ENCODE measurements around the gene NKD1.

NKD1 gene

GRCh38 chr16:50685462-50686063 is 137.4 kb downstream of the NKD1 start:
- no peaks in the 10 kb centered on the region for H3K36me3 ChIP-seq
- no peaks in the 10 kb centered on the region for H3K9me3 ChIP-seq
- H3K4me1 ChIP-seq, result no peaks in the 10 kb centered on the region
- H3K4me3 ChIP-seq (ENCODE audit: low read depth, low read length), result no peak overlapping the region
- TF ChIP-seq, protein P1, sequence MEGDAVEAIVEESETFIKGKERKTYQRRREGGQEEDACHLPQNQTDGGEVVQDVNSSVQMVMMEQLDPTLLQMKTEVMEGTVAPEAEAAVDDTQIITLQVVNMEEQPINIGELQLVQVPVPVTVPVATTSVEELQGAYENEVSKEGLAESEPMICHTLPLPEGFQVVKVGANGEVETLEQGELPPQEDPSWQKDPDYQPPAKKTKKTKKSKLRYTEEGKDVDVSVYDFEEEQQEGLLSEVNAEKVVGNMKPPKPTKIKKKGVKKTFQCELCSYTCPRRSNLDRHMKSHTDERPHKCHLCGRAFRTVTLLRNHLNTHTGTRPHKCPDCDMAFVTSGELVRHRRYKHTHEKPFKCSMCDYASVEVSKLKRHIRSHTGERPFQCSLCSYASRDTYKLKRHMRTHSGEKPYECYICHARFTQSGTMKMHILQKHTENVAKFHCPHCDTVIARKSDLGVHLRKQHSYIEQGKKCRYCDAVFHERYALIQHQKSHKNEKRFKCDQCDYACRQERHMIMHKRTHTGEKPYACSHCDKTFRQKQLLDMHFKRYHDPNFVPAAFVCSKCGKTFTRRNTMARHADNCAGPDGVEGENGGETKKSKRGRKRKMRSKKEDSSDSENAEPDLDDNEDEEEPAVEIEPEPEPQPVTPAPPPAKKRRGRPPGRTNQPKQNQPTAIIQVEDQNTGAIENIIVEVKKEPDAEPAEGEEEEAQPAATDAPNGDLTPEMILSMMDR (IDR thresholded peaks at IDR 0.05; ENCODE audit: low read depth, low read length), result no peak
- DNase-seq, result no peak
- H3K27me3 ChIP-seq, result no peaks in the 10 kb centered on the region

- H3K36me3 ChIP-seq, result no peaks in the 10 kb centered on the region
- H3K9me3 ChIP-seq, result no peaks in the 10 kb centered on the region
- TF ChIP-seq, protein P1 (IDR thresholded peaks at IDR 0.05; ENCODE audit: low read depth, low read length), result no peak
- H3K27me3 ChIP-seq, result no peaks in the 10 kb centered on the region
- H3K4me3 ChIP-seq (ENCODE audit: low read depth, low read length), result no peak overlapping the region
- no peaks in the 10 kb centered on the region for H3K4me1 ChIP-seq
- no peak for DNase-seq
Observed at GRCh38 chr16:50688083-50688482, 139.9 kb downstream of the NKD1 start.

DNA sequence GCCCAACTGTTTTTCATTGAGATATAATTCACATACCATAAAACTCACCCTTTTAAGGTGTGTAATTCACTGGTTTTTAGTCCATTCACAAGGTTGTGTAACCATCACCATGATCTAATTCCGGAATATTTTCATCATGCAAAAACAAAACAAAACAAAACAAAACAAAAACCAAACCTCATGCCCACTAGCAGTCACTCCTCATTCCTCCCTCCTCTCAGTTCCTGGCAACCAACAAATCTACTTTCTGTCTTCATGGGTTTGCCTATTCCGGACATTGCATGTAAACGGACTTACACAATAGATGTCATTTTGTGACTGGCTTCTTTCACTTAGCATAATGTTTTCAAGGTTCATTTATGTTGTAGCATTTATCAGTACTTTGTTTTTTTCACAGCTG is 140.7 kb downstream of the NKD1 start:
- TF ChIP-seq, protein P1 (IDR thresholded peaks at IDR 0.05; ENCODE audit: low read depth, low read length), result no peak
- Histone ChIP-seq H3K4me3 (ENCODE audit: low read depth, low read length) (no peak overlapping the region), H3K36me3 (no peaks in the 10 kb centered on the region), H3K4me1 (no peaks in the 10 kb centered on the region), H3K9me3 (no peaks in the 10 kb centered on the region), H3K27me3 (no peaks in the 10 kb centered on the region)
- no peak for DNase-seq

DNA sequence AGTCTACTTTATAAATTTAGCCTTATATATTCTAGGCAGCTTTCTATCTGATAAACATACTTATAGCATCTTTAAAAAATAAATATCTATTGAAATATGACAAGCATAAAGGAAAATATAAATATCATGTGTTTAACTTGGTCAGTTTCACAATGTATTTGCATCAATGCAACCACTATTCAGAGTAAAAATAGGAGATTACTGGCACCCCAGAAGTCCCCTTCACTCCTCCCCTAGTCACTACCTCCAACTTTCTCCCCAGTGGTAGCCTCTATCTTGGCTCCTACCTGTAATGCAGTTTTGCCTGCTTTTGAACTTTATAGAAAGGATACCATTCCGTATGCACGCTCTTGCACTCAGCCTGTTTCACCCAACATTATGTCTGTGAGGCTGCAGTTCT is 142.0 kb downstream of the NKD1 start:
- Histone ChIP-seq H3K4me1 (no peaks in the 10 kb centered on the region), H3K27me3 (no peaks in the 10 kb centered on the region)
- no peak for DNase-seq

DNA sequence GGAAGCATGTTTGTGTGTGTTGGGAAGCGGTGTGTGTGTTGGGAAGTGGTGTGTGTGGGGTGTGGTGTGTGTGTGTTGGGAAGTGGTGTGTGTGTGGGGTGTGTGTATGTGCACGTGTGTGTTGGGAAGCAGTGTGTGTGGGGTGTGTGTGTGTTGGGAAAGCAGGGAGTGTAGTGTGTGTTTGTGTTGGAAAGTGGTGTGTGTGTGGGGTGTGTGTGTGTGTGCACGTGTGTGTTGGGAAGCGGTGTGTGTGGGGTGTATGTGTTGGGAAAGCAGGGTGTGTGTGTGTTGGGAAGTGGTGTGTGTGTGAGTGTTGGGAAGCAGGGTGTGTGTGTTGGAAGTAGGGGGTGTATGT is 144.4 kb downstream of the NKD1 start:
- H3K36me3 ChIP-seq, result no peaks in the 10 kb centered on the region
- TF ChIP-seq, protein P1 (IDR thresholded peaks at IDR 0.05; ENCODE audit: low read depth, low read length), result no peak

More for the DNA sequence above, 142.0 kb downstream of the NKD1 start:
- H3K36me3 ChIP-seq, result no peaks in the 10 kb centered on the region
- no peak overlapping the region for H3K4me3 ChIP-seq (ENCODE audit: low read depth, low read length)
- H3K9me3 ChIP-seq, result no peaks in the 10 kb centered on the region
- TF ChIP-seq, protein P1 (IDR thresholded peaks at IDR 0.05; ENCODE audit: low read depth, low read length), result no peak

DNA sequence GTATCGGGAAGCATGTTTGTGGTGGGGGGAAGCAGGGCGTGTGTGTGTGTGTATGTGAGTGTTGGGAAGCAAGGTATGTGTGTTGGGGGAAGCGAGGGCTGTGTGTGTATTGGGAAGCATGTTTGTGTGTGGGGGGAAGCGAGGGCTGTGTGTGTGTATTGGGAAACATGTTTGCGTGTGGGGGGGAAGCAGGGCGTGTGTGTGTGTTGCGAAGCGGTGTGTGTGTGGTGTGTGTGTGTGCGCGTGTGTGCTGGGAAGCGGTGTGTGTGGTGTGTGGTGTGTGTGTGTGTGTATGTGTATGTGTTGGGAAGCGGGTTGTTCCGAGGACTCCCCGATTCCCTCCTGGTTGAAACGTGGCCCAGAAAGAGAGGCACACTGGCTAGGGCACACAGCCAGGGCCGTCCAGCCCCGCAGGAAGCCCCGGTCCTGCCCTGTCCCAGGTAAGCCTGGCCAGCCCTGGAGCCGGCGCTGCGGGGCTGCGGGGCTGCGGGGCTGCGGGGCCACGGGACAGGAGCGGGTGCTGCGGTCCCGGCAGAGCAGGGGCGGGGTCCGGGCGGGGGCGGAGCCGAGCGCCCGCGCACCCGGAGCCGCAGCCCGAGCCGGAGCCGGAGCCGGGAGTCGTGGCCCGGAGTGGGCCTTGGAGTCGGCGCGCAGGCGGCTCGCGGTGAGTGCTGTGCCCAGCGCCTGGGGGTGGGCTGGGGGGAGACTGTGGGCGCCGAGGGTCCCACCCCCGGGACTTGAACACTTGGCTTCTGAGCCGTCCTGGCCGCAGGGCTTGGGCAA is 145.0 kb downstream of the NKD1 start, which contains the start of gene NOD2:
Gene NOD2 (plus strand): TSS at position 608 of the 783 bp plus-strand sequence. CDS start 5,890 bp downstream, outside the sequence.
- H3K36me3 ChIP-seq, result no peaks in the 10 kb centered on the region
- no peaks in the 10 kb centered on the region for H3K9me3 ChIP-seq
- peak within 1 kb of the TSS; percentile 14; the same call in 1 of the 2 replicates for H3K4me3 ChIP-seq (ENCODE audit: low read depth, low read length)
- H3K4me1 ChIP-seq, result no peaks in the 10 kb centered on the region
- no peaks in the 10 kb centered on the region for H3K27me3 ChIP-seq
- no peak for DNase-seq
- TF ChIP-seq, protein P1 (IDR thresholded peaks at IDR 0.05; ENCODE audit: low read depth, low read length), result no peak

More for the DNA sequence above, 144.4 kb downstream of the NKD1 start:
- H3K4me1 ChIP-seq, result no peaks in the 10 kb centered on the region
- no peak overlapping the region for H3K4me3 ChIP-seq (ENCODE audit: low read depth, low read length)
- H3K9me3 ChIP-seq, result no peaks in the 10 kb centered on the region
- H3K27me3 ChIP-seq, result no peaks in the 10 kb centered on the region
- no peak for DNase-seq

All from BE2C (cell line).